ENCODE results near the gene RPS6KA3.
"Not testable (repeated sequence)": the region's sequence is repeated elsewhere in the genome, so short reads cannot be mapped to it uniquely, and the experiment has no call there.

Gene RPS6KA3

GRCh38 chrX:20140420-20140819 lies 126.3 kb downstream of the RPS6KA3 start:
- DNase-seq, result peak; percentile 16

GRCh38 chrX:20139966-20140365 lies 126.7 kb downstream of the RPS6KA3 start:
- DNase-seq, result no peak

DNA sequence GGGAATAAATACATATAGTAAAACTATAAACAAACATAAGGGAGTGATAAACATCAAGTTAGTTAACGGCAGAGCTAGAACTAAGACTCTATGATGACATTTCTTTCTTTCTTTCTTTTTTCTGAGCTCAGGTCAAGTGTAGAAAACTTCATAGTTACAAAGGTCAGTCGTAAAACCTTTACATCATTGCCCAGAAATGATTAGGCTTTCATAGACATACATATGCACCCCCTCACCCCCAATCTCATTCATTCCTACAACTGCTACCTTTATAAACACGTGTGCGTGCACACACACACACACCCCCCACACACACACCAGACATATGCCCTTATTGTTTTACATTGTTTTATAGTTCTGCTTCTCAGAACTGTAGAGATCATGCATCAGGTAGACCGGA lies 130.8 kb downstream of the RPS6KA3 start:
- no peak for DNase-seq

DNA sequence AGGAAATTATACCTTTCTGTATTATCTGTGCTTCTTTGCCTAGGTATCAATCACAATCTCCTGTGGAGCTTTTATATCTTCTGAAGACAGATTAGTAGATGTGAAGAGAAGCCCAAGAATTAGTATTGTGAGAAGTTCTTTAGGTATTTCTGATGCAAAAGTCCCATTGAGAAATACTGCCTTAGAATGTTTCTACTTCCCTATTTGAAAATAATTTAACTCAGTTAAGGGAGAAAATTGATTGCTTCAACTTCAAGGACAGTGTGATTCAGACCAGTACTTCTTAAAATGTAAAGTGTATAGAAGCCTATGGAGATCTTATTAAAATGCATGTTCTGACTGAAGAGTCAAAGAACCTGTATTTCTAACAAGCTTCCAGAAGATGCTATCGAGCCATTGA lies 134.0 kb downstream of the RPS6KA3 start:
- DNase-seq, result peak; percentile 33

GRCh38 chrX:20130357-20130756 lies 136.4 kb downstream of the RPS6KA3 start:
- no peak for DNase-seq

GRCh38 chrX:20129547-20129946 lies 137.2 kb downstream of the RPS6KA3 start:
- no peak for DNase-seq

DNA sequence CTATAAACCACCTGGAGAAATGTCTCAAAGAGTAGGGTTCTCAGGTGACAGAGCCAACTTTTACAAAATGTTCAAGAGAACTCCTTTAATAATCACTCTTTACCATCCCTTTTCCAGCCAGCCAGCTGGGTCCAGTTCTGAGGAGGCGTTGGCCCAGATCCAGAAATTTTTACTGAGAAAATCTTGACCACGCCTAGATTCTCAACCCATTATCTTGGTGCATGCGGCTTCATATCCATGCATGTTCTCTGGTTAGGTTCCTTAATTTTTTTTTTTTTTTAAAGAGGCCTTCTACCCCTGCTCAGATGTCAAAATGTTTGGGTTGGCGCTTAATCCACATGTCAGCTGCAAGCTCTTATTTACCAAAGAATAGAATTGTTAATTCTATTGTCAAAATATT lies 138.0 kb downstream of the RPS6KA3 start:
- peak; percentile 90 for DNase-seq

GRCh38 chrX:20127440-20127839 lies 139.3 kb downstream of the RPS6KA3 start:
- DNase-seq, result not testable (repeated sequence)

DNA sequence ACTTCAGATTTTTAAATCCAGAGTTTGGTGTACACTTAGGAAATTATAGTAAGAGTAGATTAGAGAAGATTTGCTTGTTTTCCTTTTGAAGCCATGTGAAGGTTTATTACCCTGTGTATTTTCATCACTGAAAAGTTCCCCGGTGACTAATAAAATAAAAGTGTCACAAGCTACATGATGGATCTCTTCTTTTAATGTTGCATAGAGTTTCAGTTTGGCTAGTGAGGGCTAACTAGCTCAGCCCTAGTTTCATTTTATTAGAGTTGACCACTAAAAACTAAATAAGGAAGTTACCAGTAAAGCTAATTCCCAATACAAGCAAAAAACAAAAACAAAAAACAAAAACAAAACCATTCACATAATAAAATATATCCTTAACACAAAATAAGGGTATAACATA lies 139.9 kb downstream of the RPS6KA3 start:
- DNase-seq, result not testable (repeated sequence)

GRCh38 chrX:20124964-20125363 lies 141.7 kb downstream of the RPS6KA3 start:
- no peak for DNase-seq

DNA sequence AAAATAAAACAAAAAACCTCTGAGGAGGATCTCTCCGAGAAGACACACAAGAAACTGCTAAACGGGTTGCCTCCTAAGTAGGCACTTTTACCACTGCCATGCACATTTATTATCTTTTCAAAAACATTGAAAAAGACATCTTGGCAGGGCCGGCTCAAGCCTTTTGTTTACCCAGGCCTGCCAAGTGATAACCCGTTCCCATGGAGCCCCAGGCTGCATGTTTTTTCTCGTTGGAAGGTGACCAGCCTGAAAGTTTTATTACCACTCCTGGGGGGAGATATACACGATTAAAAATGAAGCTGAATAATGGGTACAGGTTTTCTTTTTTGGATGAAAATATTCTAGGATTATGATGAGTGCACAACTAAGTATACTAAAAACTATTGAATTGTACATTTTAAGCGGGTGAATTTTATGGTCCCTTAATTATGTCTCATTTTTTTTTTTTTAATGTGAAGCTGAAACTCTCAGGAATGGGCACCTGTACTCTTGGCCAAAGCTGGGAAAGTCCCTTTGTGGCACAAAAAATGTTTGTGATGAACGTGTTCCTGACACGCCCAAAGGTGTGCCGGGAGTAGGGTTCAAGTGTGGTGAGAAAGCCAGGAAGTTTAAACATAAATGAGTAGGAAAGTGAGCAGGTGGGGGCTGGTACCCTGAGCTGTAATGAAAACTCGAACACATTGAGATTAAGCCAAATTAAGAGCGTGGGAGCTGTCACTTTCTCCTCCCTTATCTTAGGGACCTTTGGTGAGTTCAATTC lies 148.5 kb downstream of the RPS6KA3 start:
- peak; percentile 18 for DNase-seq

DNA sequence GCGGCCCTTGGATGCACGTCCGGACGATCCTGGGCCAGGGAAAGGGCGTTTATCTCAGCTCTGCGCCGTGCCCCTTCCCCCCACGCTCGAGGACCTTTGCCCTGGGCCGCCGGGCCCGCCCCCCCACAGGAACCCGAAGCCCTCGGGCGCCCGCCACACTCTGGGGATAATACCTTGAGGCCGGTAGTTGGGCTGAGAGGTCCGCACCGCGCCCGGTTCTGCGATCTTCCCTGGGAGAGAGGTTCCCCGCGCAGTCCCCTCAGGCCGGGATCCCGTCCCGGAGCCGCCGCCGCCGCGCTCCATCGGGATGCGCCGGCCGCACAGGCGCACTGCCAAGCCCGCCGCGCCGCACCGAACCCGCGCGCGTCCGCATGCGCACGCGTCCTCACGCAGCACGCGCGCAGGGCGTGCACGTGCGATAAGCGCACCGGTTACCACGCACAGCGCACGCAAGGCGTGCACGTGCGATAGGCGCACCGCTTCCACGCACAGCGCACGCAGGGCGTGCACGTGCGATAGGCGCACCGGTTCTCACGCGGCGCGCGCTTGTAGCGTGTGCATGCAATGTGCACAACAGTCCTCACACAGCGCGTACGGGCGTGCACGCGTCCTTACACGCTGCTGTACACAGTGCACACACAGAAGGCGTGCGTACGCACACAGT lies 150.0 kb downstream of the RPS6KA3 start, which contains the start of gene MAP7D2:
MAP7D2 (minus strand) TSS at position 331 of the 664 bp plus-strand sequence; CDS start at position 303, 28 bp downstream.
- peak; percentile 7 for DNase-seq

DNA sequence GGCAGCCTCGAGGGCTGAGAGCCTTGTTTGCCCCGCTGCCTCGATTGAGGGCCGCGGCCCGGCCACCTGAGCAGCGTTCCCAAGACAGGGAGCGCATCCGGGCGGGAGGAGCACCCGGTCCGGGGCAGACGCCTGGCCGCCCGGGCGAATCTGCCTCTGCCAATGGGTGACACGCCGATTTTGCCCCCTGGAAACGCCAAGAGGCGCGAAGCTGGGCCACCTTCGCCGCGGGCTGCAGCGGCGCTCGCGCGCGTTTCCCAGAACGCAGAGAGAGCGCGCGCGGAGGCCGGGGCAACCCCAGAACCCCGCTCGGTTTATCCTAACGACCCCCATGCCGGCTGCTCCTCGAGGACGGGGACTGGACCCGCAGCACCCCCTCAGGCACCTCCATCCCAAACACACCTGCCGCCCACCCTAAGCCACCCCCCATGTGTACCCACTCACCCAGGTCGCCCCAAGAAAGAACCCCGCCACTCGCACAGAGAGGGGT lies 150.6 kb downstream of the RPS6KA3 start:
- no peak for DNase-seq

DNA sequence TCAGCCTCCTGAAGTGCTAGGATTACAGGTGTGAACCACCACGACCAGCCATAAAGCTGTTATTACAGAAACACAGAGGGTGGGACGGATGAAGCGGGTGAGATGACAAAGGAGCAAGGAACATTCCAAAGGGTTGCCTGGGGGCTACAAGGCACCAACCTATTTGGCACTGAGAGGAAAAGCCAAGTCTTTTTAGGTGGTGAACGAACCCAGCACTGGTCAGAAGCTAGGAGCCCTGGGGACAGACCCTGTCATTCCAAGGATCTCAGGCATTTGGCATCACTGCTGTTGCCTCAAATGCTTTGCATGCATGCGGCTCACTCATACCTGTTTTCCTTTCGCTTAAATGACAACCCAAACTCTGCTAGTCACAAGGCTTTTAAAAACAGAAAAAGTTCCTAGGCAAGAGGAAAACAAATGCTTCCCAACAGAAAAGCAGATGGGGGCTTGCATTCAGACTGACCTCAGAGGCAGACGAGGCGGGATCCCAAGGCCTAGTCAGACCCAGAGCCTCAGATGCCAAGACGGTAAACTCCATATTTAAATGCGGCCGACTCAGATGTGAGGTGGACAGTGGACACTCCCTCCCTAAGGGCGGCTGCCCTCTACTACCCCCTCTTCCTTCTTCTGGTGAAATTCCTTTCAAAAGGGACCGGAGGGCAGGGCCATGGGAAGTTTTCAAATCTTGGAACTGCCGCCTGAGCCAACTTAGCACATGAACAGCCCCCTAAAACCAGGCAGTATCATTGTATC lies 154.5 kb downstream of the RPS6KA3 start:
- no peak for DNase-seq

DNA sequence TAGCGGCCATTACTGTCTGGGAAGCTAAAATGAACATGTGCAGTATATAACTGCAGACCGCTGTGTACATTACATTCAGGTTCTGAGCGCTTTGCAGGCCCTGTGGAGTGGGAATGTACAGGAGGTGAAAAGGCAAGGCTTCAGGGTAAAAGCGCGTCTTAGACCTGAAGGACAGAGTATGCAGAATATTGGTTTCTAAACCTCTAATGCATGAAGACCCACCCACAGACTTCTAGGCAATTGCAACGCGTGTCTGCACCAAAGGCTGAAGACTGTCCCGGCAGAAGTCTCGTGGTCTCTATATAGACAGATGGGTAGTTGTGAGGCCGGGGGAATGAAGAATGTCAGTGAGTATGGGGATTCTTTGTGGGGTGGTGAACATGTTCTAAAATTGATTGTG lies 155.4 kb downstream of the RPS6KA3 start:
- no peak for DNase-seq

DNA sequence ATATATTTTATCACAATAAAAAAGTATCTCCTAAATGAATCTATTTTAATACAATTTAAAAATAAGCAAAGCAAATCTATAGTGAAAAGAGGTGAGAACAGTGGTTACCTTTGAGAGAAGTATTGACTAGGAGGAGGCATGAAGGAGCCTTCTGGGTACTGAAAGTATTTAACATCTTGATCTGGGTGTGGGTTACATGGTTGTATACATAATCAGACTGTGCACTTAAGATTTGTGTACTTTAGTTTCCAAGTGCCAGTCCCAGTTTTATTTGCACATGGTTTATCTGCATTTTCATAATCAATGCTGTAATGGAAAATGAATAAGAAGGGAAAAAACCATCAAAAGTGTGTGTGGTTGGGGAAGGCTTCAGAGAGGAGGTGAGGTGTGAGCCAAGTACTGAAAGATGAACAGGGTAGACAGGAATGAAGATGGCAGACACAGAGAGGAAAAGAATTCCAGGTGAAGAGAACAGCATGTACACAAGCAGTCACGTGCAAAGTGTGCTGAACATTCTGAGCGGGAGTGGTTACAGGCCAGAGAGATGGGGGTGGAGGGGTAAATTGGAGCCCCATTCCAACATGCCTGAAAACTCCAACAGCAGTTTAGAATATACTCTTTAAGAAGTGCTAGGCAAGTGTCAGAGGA lies 164.7 kb downstream of the RPS6KA3 start:
- DNase-seq, result no peak
